HepG2 (cell line): Measurements from ENCODE around the gene NTSR2. TPM values are rescaled to one million over a fixed set of nuclear protein-coding genes. Genes with fewer than 3 reads are reported as not detected.
A peak's percentile ranks its signal among the peaks of the same experiment; 100 is the strongest.

ENCODE experiments used
- ATAD3A ChIP-seq: sonication (generic); formaldehyde crosslinking; IDR thresholded peaks from 2 replicates; pipeline ENCODE4 v1.4.0; 2020; ENCODE audit warnings: missing genetic modification reagents
- ELF1 ChIP-seq: sonication (generic); formaldehyde crosslinking; IDR thresholded peaks from 2 replicates; pipeline ENCODE4 v1.4.0; 2020; ENCODE audit warnings: missing genetic modification reagents
- FOXC1 ChIP-seq: sonication (generic); formaldehyde crosslinking; IDR thresholded peaks from 2 replicates; pipeline ENCODE4 v1.8.0; 2022; ENCODE audit warnings: mild to moderate bottlenecking, missing genetic modification reagents, borderline replicate concordance
- IRF2 ChIP-seq: IDR thresholded peaks from 2 replicates; pipeline ENCODE4 v1.6.1; 2018; ENCODE audit warnings: missing genetic modification reagents, missing compliant biosample characterization
- LCORL ChIP-seq, 2 experiments: fragments of 450-650 bp in 1 of 2; sonication (generic) in 1 of 2; formaldehyde crosslinking in 1 of 2; IDR thresholded peaks; 2 replicates each; pipeline versions ENCODE4 v1.5.0 to v1.6.1; 2017 to 2020; ENCODE audit warnings: antibody characterized with exemption in 1 of 2, missing genetic modification reagents in 1 of 2
- SSRP1 ChIP-seq: IDR thresholded peaks from 2 replicates; pipeline ENCODE4 v1.6.1; 2016; ENCODE audit warnings: control low read depth
- ZNF792 ChIP-seq: IDR thresholded peaks from 2 replicates; pipeline ENCODE4 v1.6.1; 2016
- polyA plus RNA-seq, 8 experiments: library from polyadenylated mRNA; depleted of rRNA in 3 of 8; stranded (reverse) in 7 of 8; unstranded in 1 of 8; fragments of >200 nt; fragmentation: Illumina TruSeq in 4 of 8; extraction: Trizol in 4 of 8; gene quantifications; 2 replicates each; pipeline versions ENCODE4 v1.2.1 to v1.2.3, GENCODE V29; 2011 to 2016; ENCODE audit warnings: low read depth in 4 of 8, missing spikeins in 1 of 8, mixed read lengths in 1 of 8; ENCODE audit not compliant: insufficient read depth in 1 of 8
- total RNA-seq, 5 experiments: library from RNA; depleted of rRNA; stranded (reverse); fragments of >200 nt; fragmentation: Illumina TruSeq; extraction: Trizol; gene quantifications; 2 replicates each; pipeline ENCODE4 v1.2.3, GENCODE V29; 2016; ENCODE audit warnings: low read depth in 1 of 5
- TF ChIP-seq, protein P1 (sequence below), 2 experiments: sonication (generic) in 1 of 2; formaldehyde crosslinking in 1 of 2; IDR thresholded peaks; 2 replicates each; pipeline versions ENCODE4 v1.4.0 to v1.6.1; 2018 to 2020; ENCODE audit warnings: missing genetic modification reagents in 2 of 2, borderline replicate concordance in 1 of 2, low read depth in 1 of 2, mild to moderate bottlenecking in 1 of 2, missing biosample characterization in 1 of 2
- TF ChIP-seq, protein P2 (sequence below): sonication (generic); formaldehyde crosslinking; IDR thresholded peaks from 2 replicates; pipeline ENCODE4 v1.5.0; 2020; ENCODE audit warnings: mild to moderate bottlenecking, missing genetic modification reagents
- TF ChIP-seq, protein P3 (sequence below): sonication (generic); IDR thresholded peaks from 2 replicates; pipeline ENCODE4 v1.6.1; 2016; ENCODE audit warnings: low read depth, borderline replicate concordance
- TF ChIP-seq, protein P4 (sequence below), 2 experiments: fragments of 450-650 bp in 1 of 2; sonication (generic) in 1 of 2; formaldehyde crosslinking in 1 of 2; IDR thresholded peaks; 2 replicates each; pipeline versions ENCODE4 v1.6.1 to v1.8.0; 2016 to 2022; ENCODE audit warnings: antibody characterized with exemption in 1 of 2, mild to moderate bottlenecking in 1 of 2, missing genetic modification reagents in 1 of 2

NTSR2 gene
- total and polyA plus RNA-seq, 2 of the 13 experiments (the other 11 are each of a cell fraction or from before 2014, with no cell fraction given): not detected

DNA sequence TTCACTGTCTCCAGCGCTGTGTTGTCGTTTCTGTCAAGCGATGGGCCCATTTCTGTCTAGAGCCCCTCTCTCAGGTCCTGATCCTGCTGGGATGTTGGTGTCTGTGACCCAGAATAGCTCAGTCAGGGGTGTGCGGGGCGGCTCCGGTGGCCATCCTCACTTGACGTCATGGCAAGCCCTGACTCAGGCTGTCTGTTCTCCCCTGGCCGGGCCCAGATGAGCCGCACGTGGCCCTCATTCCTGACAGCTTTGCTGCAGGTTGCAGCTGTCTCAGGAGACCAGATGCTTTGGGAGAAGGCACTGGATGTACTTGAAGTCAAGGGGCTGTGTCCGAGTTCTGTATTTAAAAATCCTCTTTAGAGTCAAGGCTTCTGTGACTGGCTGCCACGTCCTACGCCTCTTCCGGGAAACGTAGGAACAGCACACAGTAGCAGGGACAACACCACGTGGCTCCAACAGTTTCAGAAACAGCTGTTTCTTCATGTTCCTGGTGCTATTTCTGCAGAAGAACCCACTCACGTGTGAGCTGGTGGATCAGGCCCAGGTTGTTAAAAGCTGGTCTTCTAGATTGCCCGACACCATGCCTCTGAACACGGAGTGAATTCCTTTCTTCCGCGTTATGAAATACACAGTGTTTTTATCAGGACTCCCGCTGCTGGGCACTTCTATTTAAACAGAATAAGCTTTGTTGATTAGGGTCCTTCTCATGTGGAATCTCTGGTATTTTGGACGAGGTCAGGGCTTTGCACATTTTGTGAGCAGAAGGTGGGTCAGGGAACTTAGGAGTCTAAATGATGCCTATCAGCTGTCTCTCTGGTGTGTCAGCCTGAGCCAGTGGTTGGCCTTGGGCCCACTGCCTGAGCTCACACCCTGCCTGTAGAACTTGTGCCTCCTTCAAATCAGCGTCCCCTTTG, 28.3 kb upstream of the NTSR2 start (continued):
- TF ChIP-seq, protein P1, sequence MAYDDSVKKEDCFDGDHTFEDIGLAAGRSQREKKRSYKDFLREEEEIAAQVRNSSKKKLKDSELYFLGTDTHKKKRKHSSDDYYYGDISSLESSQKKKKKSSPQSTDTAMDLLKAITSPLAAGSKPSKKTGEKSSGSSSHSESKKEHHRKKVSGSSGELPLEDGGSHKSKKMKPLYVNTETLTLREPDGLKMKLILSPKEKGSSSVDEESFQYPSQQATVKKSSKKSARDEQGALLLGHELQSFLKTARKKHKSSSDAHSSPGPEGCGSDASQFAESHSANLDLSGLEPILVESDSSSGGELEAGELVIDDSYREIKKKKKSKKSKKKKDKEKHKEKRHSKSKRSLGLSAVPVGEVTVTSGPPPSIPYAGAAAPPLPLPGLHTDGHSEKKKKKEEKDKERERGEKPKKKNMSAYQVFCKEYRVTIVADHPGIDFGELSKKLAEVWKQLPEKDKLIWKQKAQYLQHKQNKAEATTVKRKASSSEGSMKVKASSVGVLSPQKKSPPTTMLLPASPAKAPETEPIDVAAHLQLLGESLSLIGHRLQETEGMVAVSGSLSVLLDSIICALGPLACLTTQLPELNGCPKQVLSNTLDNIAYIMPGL (CRISPR knock-in tag; IDR thresholded peaks at IDR 0.05; ENCODE audit: borderline replicate concordance in 1 of 2, low read depth in 1 of 2): 0 out of 4 replicates have a peak, but pooled peaks of 1 of the 2 experiments have one; percentile 24
- TF ChIP-seq, protein P2, sequence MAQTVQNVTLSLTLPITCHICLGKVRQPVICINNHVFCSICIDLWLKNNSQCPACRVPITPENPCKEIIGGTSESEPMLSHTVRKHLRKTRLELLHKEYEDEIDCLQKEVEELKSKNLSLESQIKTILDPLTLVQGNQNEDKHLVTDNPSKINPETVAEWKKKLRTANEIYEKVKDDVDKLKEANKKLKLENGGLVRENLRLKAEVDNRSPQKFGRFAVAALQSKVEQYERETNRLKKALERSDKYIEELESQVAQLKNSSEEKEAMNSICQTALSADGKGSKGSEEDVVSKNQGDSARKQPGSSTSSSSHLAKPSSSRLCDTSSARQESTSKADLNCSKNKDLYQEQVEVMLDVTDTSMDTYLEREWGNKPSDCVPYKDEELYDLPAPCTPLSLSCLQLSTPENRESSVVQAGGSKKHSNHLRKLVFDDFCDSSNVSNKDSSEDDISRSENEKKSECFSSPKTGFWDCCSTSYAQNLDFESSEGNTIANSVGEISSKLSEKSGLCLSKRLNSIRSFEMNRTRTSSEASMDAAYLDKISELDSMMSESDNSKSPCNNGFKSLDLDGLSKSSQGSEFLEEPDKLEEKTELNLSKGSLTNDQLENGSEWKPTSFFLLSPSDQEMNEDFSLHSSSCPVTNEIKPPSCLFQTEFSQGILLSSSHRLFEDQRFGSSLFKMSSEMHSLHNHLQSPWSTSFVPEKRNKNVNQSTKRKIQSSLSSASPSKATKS (CRISPR knock-in tag): no peak
- TF ChIP-seq LCORL (IDR thresholded peaks at IDR 0.05) (no peak), LCORL (CRISPR knock-in tag; IDR thresholded peaks at IDR 0.05) (peak; percentile 46; the same call in 1 of the 2 replicates), IRF2 (0 out of 2 replicates have a peak, but pooled peaks have one; percentile 16), ELF1 (CRISPR knock-in tag) (peak; percentile 78), FOXC1 (0 out of 2 replicates have a peak, but pooled peaks have one; percentile 31), SSRP1 (CRISPR knock-in tag) (no peak), ZNF792 (peak; percentile 60; the same call in 1 of the 2 replicates), ATAD3A (CRISPR knock-in tag) (no peak)
- TF ChIP-seq, protein P3, sequence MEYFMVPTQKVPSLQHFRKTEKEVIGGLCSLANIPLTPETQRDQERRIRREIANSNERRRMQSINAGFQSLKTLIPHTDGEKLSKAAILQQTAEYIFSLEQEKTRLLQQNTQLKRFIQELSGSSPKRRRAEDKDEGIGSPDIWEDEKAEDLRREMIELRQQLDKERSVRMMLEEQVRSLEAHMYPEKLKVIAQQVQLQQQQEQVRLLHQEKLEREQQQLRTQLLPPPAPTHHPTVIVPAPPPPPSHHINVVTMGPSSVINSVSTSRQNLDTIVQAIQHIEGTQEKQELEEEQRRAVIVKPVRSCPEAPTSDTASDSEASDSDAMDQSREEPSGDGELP: peak; percentile 78; the same call in 1 of the 2 replicates
- TF ChIP-seq, protein P4, sequence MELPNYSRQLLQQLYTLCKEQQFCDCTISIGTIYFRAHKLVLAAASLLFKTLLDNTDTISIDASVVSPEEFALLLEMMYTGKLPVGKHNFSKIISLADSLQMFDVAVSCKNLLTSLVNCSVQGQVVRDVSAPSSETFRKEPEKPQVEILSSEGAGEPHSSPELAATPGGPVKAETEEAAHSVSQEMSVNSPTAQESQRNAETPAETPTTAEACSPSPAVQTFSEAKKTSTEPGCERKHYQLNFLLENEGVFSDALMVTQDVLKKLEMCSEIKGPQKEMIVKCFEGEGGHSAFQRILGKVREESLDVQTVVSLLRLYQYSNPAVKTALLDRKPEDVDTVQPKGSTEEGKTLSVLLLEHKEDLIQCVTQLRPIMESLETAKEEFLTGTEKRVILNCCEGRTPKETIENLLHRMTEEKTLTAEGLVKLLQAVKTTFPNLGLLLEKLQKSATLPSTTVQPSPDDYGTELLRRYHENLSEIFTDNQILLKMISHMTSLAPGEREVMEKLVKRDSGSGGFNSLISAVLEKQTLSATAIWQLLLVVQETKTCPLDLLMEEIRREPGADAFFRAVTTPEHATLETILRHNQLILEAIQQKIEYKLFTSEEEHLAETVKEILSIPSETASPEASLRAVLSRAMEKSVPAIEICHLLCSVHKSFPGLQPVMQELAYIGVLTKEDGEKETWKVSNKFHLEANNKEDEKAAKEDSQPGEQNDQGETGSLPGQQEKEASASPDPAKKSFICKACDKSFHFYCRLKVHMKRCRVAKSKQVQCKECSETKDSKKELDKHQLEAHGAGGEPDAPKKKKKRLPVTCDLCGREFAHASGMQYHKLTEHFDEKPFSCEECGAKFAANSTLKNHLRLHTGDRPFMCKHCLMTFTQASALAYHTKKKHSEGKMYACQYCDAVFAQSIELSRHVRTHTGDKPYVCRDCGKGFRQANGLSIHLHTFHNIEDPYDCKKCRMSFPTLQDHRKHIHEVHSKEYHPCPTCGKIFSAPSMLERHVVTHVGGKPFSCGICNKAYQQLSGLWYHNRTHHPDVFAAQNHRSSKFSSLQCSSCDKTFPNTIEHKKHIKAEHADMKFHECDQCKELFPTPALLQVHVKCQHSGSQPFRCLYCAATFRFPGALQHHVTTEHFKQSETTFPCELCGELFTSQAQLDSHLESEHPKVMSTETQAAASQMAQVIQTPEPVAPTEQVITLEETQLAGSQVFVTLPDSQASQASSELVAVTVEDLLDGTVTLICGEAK (IDR thresholded peaks at IDR 0.05): no peak
- TF ChIP-seq, protein P4 (CRISPR knock-in tag; IDR thresholded peaks at IDR 0.05): 0 out of 2 replicates have a peak, but pooled peaks have one; percentile 17
